ENCODE measurements around the gene CDC37. TPM values are rescaled to one million over a fixed set of nuclear protein-coding genes. Genes with fewer than 3 reads are reported as not detected.
"Not testable (repeated sequence)": the region's sequence is repeated elsewhere in the genome, so short reads cannot be mapped to it uniquely, and the experiment has no call there.

Gene CDC37
- polyA plus RNA-seq, 2 of the 4 experiments (the other 2 are of a cell fraction) = 152 to 214 TPM

DNA sequence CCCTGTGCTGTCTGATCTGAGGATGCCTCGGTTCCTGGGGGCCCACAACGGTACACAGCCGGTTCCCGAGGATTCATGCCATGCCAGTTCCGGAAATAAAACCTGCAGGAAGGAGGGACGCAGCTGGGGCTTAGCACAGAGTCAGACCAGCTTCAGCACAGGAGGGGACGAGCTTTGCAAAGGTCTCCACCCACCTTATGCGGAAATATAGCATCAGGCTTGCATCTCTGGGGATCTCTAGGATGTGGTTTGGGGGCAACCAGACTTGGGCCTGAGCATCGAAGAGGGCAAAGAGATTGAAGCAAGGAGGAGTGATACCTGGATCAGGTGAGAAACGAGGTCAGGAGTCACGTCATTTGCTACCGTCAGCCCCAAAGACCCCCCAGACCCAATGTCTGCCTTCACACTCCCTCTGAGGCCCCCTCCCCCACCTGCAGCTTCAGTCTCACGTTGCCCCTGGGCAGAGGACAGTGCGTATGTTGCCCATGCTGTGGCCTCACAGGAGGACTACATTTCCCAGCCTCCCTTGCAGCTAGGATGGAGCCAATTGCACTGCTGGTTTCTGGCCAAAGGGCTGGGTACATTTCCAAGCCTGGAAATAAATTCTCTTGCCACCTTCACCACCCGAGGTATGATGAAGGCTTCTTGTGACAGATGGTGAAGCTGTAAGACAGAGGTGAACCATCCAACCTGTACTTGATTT is 35.1 kb downstream of the CDC37 start:
- Histone ChIP-seq H3K27ac (no peak overlapping the region), H3K4me3 (no peak overlapping the region), H3K4me1 (no peaks in the 10 kb centered on the region), H3K4me2 (no peak overlapping the region), H3K9me3 (peaks cover 12% of the 10 kb centered on the region)
- POLR2A ChIA-PET = no interaction called here
- ATAC-seq (no peak), FAIRE-seq (no peak), DNase-seq (ENCODE audit: low read depth in 1 of 2, low spot score in 1 of 2) (no peak)
- 90% methylated on average over 7 of the region's 15 CpGs for WGBS (ENCODE audit: missing lambda C conversion rate)
- TF ChIP-seq ZC3H11A (IDR thresholded peaks at IDR 0.05) (no peak), ZFP36 (IDR thresholded peaks at IDR 0.05; ENCODE audit: borderline replicate concordance, partially characterized antibody) (no peak)
- CTCF ChIA-PET = interaction anchor here (0.6 kb wide), 1 partner anchor 103 kb away, joined by 4 read pairs; no protein-coding TSS in a partner anchor

DNA sequence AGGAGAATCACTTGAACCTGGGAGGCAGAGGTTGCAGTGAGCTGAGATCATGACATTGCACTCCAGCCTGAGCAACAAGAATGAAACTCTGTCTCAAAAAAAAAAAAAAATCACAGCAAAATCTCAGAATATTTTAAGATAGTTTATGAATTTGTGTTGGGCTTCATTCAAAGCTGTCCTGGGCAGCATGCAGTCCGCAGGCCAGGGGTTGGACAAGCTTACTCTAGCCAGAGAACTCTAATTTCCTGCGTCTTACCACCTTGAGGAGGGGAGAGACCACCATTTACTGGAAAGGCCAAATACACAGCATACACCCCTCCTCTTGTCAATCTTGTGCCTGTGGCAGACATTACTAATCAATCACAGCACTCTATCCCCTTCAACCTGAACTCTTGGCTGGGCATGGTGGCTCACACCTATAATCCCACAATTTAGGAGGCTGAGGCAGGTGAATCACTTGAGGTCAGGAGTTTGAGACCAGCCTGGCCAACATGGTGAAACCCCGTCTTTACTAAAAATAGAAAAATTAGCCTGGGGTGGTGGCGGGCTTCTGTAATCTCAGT is 36.3 kb downstream of the CDC37 start:
- WGBS (ENCODE audit: missing lambda C conversion rate) = 93% methylated on average over 4 of the region's 4 CpGs

DNA sequence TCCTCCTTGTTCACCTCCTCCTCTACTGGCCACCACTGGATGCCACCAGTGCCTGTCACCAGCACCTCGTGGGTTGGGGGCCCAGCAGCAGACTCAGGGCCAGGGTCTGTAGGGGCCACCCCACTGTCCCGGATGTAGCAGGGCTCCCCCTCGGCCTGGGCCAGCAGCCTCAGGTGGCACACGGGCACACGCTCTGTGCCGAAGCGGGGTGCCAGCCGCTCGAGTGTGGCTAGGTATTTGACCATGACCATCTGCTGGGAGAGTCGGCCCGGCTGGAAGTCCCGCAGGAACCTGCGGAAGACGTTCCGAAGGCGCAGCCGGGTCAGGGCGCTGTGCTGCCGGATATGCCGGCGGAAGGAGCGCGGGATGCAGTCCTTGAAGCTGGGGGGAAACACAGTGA is 37.8 kb downstream of the CDC37 start:
- no peak for FAIRE-seq
- TF ChIP-seq KDM5A (IDR thresholded peaks at IDR 0.05) (no peak), ZFP36 (IDR thresholded peaks at IDR 0.05; ENCODE audit: borderline replicate concordance, partially characterized antibody) (no peak), SMC3 (IDR thresholded peaks at IDR 0.05) (no peak), POLR2A (IDR thresholded peaks at IDR 0.05; ENCODE audit: low read length) (no peak), CEBPB (IDR thresholded peaks at IDR 0.05) (no peak), SREBF2 (IDR thresholded peaks at IDR 0.05) (no peak), CHD2 (IDR thresholded peaks at IDR 0.05; ENCODE audit: low read length, partially characterized antibody) (no peak), HOXA7 (CRISPR knock-in tag; IDR thresholded peaks at IDR 0.05) (no peak)
- TF ChIP-seq, protein P1, sequence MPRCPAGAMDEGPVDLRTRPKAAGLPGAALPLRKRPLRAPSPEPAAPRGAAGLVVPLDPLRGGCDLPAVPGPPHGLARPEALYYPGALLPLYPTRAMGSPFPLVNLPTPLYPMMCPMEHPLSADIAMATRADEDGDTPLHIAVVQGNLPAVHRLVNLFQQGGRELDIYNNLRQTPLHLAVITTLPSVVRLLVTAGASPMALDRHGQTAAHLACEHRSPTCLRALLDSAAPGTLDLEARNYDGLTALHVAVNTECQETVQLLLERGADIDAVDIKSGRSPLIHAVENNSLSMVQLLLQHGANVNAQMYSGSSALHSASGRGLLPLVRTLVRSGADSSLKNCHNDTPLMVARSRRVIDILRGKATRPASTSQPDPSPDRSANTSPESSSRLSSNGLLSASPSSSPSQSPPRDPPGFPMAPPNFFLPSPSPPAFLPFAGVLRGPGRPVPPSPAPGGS (IDR thresholded peaks at IDR 0.05) = no peak
- TF ChIP-seq, protein P2, sequence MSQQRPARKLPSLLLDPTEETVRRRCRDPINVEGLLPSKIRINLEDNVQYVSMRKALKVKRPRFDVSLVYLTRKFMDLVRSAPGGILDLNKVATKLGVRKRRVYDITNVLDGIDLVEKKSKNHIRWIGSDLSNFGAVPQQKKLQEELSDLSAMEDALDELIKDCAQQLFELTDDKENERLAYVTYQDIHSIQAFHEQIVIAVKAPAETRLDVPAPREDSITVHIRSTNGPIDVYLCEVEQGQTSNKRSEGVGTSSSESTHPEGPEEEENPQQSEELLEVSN (IDR thresholded peaks at IDR 0.05; ENCODE audit: borderline replicate concordance, low read depth) = no peak
- TF ChIP-seq, protein P3, sequence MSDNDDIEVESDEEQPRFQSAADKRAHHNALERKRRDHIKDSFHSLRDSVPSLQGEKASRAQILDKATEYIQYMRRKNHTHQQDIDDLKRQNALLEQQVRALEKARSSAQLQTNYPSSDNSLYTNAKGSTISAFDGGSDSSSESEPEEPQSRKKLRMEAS (IDR thresholded peaks at IDR 0.05) = no peak
- H3K4me2 ChIP-seq = no peak overlapping the region
- ChIA-PET CTCF (interaction anchor here (0.6 kb wide), 1 partner anchor 30 kb away, joined by 3 read pairs; no protein-coding TSS in a partner anchor), POLR2A (no interaction called here)
- DNase-seq (ENCODE audit: low read depth in 1 of 2, low spot score in 1 of 2) = no peak
- no peaks in the 10 kb centered on the region for H3K4me1 ChIP-seq
- no peak overlapping the region for H3K4me3 ChIP-seq
- H3K27ac ChIP-seq = no peak overlapping the region
- H3K9me3 ChIP-seq = peaks cover 12% of the 10 kb centered on the region
- no peak for ATAC-seq
- WGBS (ENCODE audit: missing lambda C conversion rate) = 99% methylated on average over 14 of the region's 23 CpGs

More for the DNA sequence above, 36.3 kb downstream of the CDC37 start:
- H3K4me3 ChIP-seq; H3K4me1 ChIP-seq; DNase-seq (ENCODE audit: low read depth in 1 of 2, low spot score in 1 of 2); POLR2A ChIA-PET; FAIRE-seq; H3K4me2 ChIP-seq; H3K27ac ChIP-seq; ATAC-seq: not testable (repeated sequence)
- CTCF ChIA-PET = interaction anchor here (1.1 kb wide), 1 partner anchor 36 kb away, joined by 3 read pairs; the partner anchor contains the start of gene CDC37
- H3K9me3 ChIP-seq = peaks cover 12% of the 10 kb centered on the region

DNA sequence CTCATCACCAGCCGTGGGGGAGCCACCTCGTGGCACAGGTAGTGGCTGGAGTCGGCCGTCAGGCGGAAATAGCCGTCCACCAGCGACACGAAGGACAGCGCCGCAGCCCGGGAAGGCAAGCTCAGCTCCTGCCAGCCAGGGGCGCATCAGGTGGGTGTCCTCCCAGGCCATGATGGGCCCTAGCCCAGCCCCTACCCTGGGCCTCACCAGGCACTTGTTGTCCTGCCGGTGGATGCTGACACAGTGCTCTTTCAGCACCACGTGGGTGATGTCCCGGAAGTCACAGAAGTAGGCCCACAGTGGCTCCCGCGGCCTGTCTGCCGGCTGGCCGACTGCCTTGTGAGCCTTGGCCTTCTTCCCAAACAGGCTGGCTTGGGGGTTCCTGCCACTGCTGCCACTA is 38.7 kb downstream of the CDC37 start:
- no peak for FAIRE-seq
- H3K27ac ChIP-seq = no peak overlapping the region
- ATAC-seq = no peak
- no CpG with 5 or more reads among the region's 19 CpGs for WGBS (ENCODE audit: missing lambda C conversion rate)
- H3K4me1 ChIP-seq = no peaks in the 10 kb centered on the region
- no peak overlapping the region for H3K4me2 ChIP-seq
- no peak for DNase-seq (ENCODE audit: low read depth in 1 of 2, low spot score in 1 of 2)
- ChIA-PET CTCF (no interaction called here), POLR2A (no interaction called here)
- TF ChIP-seq FOSL2 (IDR thresholded peaks at IDR 0.05) = no peak
- no peak for TF ChIP-seq FOSL2 (CRISPR knock-in tag; IDR thresholded peaks at IDR 0.05)
- TF ChIP-seq HEYL (CRISPR knock-in tag; IDR thresholded peaks at IDR 0.05) = no peak
- H3K4me3 ChIP-seq = no peak overlapping the region
- peaks cover 12% of the 10 kb centered on the region for H3K9me3 ChIP-seq
